Adrenal gland (tissue), 12 donors: ENCODE data around the gene FANCE. TPM values are rescaled to one million over a fixed set of nuclear protein-coding genes. Genes with fewer than 3 reads are reported as not detected.

Experiments used
- DNase-seq, 7 donors: peaks; one replicate each; pipeline ENCODE4 v3.0.0-alpha.2; 2019 to 2020
- H3K27ac ChIP-seq, 5 donors: fragments of 200-600 bp; sonication (generic) in 4 of 5; 1 replicate in 3 of 5; 2 replicates in 2 of 5; pipeline versions ENCODE4 v1.5.1 to v1.8.0; 2016 to 2020; ENCODE audit warnings: mild to moderate bottlenecking in 1 of 5
- H3K27me3 ChIP-seq: fragments of 200-600 bp; 2 replicates; pipeline ENCODE4 v1.8.0; 2021
- H3K36me3 ChIP-seq, 2 donors: fragments of 200-600 bp; replicated peaks in 1 of 2; 1 replicate in 1 of 2; 2 replicates in 1 of 2; pipeline versions ENCODE4 v1.5.1 to v1.8.0; 2018 to 2022
- H3K4me1 ChIP-seq, 2 donors: fragments of 200-600 bp; replicated peaks in 1 of 2; 1 replicate in 1 of 2; 2 replicates in 1 of 2; pipeline versions ENCODE4 v1.5.1 to v1.8.0; 2018 to 2021
- H3K4me3 ChIP-seq, 4 donors: fragments of 200-600 bp; sonication (generic) in 3 of 4; one replicate each; pipeline ENCODE4 v1.5.1; 2016 to 2018
- H3K9me3 ChIP-seq, 3 donors: fragments of 200-600 bp; sonication (generic) in 1 of 3; replicated peaks in 1 of 3; 1 replicate in 2 of 3; 2 replicates in 1 of 3; pipeline versions ENCODE4 v1.5.1 to v1.8.0; 2016 to 2021
- CTCF ChIP-seq, 6 experiments: fragments of 450-650 bp in 4 of 6; fragments of 200-600 bp in 2 of 6; sonication (generic) in 1 of 6; IDR thresholded peaks; 1 replicate in 5 of 6; 2 replicates in 1 of 6; pipeline versions ENCODE4 v1.5.1 to v1.8.0; 2016 to 2021; ENCODE audit warnings: antibody characterized with exemption in 6 of 6, mild to moderate bottlenecking in 2 of 6, moderate library complexity in 1 of 6
- POLR2A ChIP-seq, 2 donors: fragments of 450-650 bp; IDR thresholded peaks; one replicate each; pipeline ENCODE4 v1.6.1; 2017; ENCODE audit warnings: antibody characterized with exemption in 2 of 2, mild to moderate bottlenecking in 2 of 2, moderate library complexity in 1 of 2
- WGBS, 4 donors: extraction: QIAGEN DNeasy Blood & Tissue Kit in 2 of 4; methylation state at CpG; one replicate each; pipeline versions ENCODE4 v1.1.5 to v1.1.7; 2013 to 2017; 5-methylcytosine and 5-hydroxymethylcytosine counted together
- intact Hi-C, 2 donors: fragments of 100-400 bp; cut with DNase I; formaldehyde crosslinking; loops; one replicate each; pipeline versions ENCODE4 v1.14.1 to v1.15.0; 2022 to 2023
- polyA plus RNA-seq, 3 donors: library from polyadenylated mRNA; stranded (reverse); fragments of 200-250 nt in 2 of 3; fragments of 350-450 nt in 1 of 3; fragmentation: Illumina TruSeq in 1 of 3; extraction: RNeasy Lipid Tissue Mini Kit (QIAGEN cat#74804) in 1 of 3; gene quantifications; one replicate each; pipeline ENCODE4 v1.2.3, GENCODE V29; 2013 to 2014
- total RNA-seq, 9 donors: library from RNA; depleted of rRNA in 4 of 9; stranded (reverse); fragments of >200 nt in 4 of 9; fragments of 120-200 nt in 1 of 9; fragmentation: NEBNext Ultra II Directional in 1 of 9; extraction: Animal tissue kit (Norgen Biotek cat#: 25700) in 1 of 9; gene quantifications; one replicate each; pipeline versions ENCODE4 v1.1.0 to v1.2.4, GENCODE V29; 2013 to 2023
- donor health status: healthy with polysubstance abuse.
- donor health status: Bipolar disorder and iron deficiency.
- donor health status: DM: yes; HTN: yes; CAD: no.
- donor health status: DM: no; HTN: no; CAD: no.
- donor health status: DM: no; HTN: no; CAD: no.
- donor health status: DM: yes; HTN: yes; CAD: no.

Gene FANCE
- total and polyA plus RNA-seq, 12 donors: 1.0 to 5.3 (median 2.1) TPM

GRCh38 chr6:35498422-35499067 lies 46.4 kb downstream of the FANCE start:
- peaks cover 7 to 19% of the 10 kb centered on the region in 2 donors for H3K4me1 ChIP-seq
- no peak for DNase-seq

GRCh38 chr6:35499372-35499771 lies 47.2 kb downstream of the FANCE start:
- DNase-seq: no peak
- 85 to 90% (median 89%) methylated on average over 4 of the region's 4 CpGs for WGBS, 4 donors
- Histone ChIP-seq H3K27me3 (peaks cover 4% of the 10 kb centered on the region), H3K9me3 (no peaks in the 10 kb centered on the region), H3K27ac (no peak overlapping the region), H3K4me3 (no peak overlapping the region), H3K36me3 (no peaks in the 10 kb centered on the region), H3K4me1 (peaks cover 7 to 14% of the 10 kb centered on the region in 2 donors)
- TF ChIP-seq POLR2A (IDR thresholded peaks at IDR 0.05) (no peak), CTCF (IDR thresholded peaks at IDR 0.05) (no peak)
- intact Hi-C loops: no loop called here

More at GRCh38 chr6:35498422-35499067, 46.4 kb downstream of the FANCE start:
- intact Hi-C loops: no loop called here
- peak overlapping the region in 2 of 5 donors; percentile 82 to 91 for H3K27ac ChIP-seq
- H3K36me3 ChIP-seq: no peaks in the 10 kb centered on the region
- 50 to 72% (median 65%) methylated on average over 3 to 14 of the region's 14 CpGs for WGBS, 4 donors
- H3K9me3 ChIP-seq: no peaks in the 10 kb centered on the region
- H3K4me3 ChIP-seq: peak overlapping the region in 1 of 4 donors; percentile 83
- TF ChIP-seq POLR2A (IDR thresholded peaks at IDR 0.05): no peak
- TF ChIP-seq CTCF (IDR thresholded peaks at IDR 0.05): no peak
- H3K27me3 ChIP-seq: peaks cover under 1% of the 10 kb centered on the region

- Histone ChIP-seq H3K9me3 (no peaks in the 10 kb centered on the region), H3K36me3 (no peaks in the 10 kb centered on the region), H3K27ac (no peak overlapping the region), H3K27me3 (peaks cover 9% of the 10 kb centered on the region), H3K4me3 (no peak overlapping the region), H3K4me1 (peaks cover 7 to 11% of the 10 kb centered on the region in 2 donors)
- TF ChIP-seq POLR2A (IDR thresholded peaks at IDR 0.05) (no peak), CTCF (IDR thresholded peaks at IDR 0.05) (no peak)
- intact Hi-C loops: no loop called here
- 54 to 76% (median 64%) methylated on average over 6 of the region's 6 CpGs for WGBS, 4 donors
- DNase-seq: no peak
Observed at GRCh38 chr6:35500782-35501181, 48.6 kb downstream of the FANCE start.

- no peak overlapping the region for H3K27ac ChIP-seq
- no peaks in the 10 kb centered on the region for H3K36me3 ChIP-seq
- peaks cover 9% of the 10 kb centered on the region for H3K27me3 ChIP-seq
- no peak overlapping the region for H3K4me3 ChIP-seq
- intact Hi-C loops: no loop called here
- no peak for DNase-seq
- 85 to 96% (median 93%) methylated on average over 2 of the region's 2 CpGs for WGBS, 4 donors
- no peaks in the 10 kb centered on the region for H3K9me3 ChIP-seq
- no peak for TF ChIP-seq POLR2A (IDR thresholded peaks at IDR 0.05)
- no peak for TF ChIP-seq CTCF (IDR thresholded peaks at IDR 0.05)
- peaks cover 7 to 11% of the 10 kb centered on the region in 2 donors for H3K4me1 ChIP-seq
Observed at GRCh38 chr6:35501784-35502183, 49.6 kb downstream of the FANCE start.
